DND-41 (cell line): ENCODE measurements around the gene CSRP1.

ENCODE experiments used
- CTCF ChIP-seq: IDR thresholded peaks from 2 replicates; pipeline ENCODE4 v1.5.1; 2012; ENCODE audit warnings: borderline replicate concordance, low read length, moderate library complexity, mild to moderate bottlenecking; ENCODE audit not compliant: poor library complexity, severe bottlenecking; ENCODE audit errors: extremely low read depth
- EZH2 ChIP-seq: IDR thresholded peaks from 3 replicates; pipeline ENCODE4 v1.6.1; 2012; ENCODE audit warnings: borderline replicate concordance, low read depth, mild to moderate bottlenecking, moderate library complexity, low read length, inconsistent platforms; ENCODE audit not compliant: severe bottlenecking

GRCh38 chr1:201493757-201494617, 12.9 kb downstream of the CSRP1 start:
- no peak for TF ChIP-seq CTCF
- TF ChIP-seq EZH2, result no peak
